Suppressor macrophage treated with lipopolysaccharide for 1 hour (primary cell): ENCODE results near the gene MAPK8.
A peak's percentile ranks its signal among the peaks of the same experiment; 100 is the strongest.
"Not testable (repeated sequence)": the region's sequence is repeated elsewhere in the genome, so short reads cannot be mapped to it uniquely, and the experiment has no call there.

Source experiments
- DNase-seq, 3 donors: peaks; one replicate each; pipeline ENCODE4 v3.0.0-alpha.2; 2020 to 2022

MAPK8 gene

GRCh38 chr10:48306265-48306869, at the start of gene MAPK8:
Gene MAPK8 (plus strand): TSS chr10:48306677. CDS start chr10:48401661, 94,984 bp downstream.
- DNase-seq, result peak; percentile 96 to 99 (median 98)

- no peak for DNase-seq
These were observed 49.0 kb upstream of the MAPK8 start for GRCh38 chr10:48257407-48257961.

GRCh38 chr10:48258105-48258504, 48.4 kb upstream of the MAPK8 start:
- no peak for DNase-seq

GRCh38 chr10:48266528-48266927, 39.9 kb upstream of the MAPK8 start:
- no peak for DNase-seq

GRCh38 chr10:48271047-48271730, 35.3 kb upstream of the MAPK8 start:
- DNase-seq, result peak in 1 of 3 donors; percentile 17

- no peak for DNase-seq
These were observed 33.8 kb upstream of the MAPK8 start for GRCh38 chr10:48272682-48273081.

- no peak for DNase-seq
These were observed 32.7 kb upstream of the MAPK8 start for GRCh38 chr10:48273741-48274140.

- no peak for DNase-seq
These were observed 31.8 kb upstream of the MAPK8 start, which contains the start of gene FRMPD2 for GRCh38 chr10:48274636-48275035. Gene FRMPD2 (minus strand): TSS chr10:48274696. CDS start chr10:48274567, 129 bp downstream.

GRCh38 chr10:48277093-48277492, 29.4 kb upstream of the MAPK8 start:
- DNase-seq, result no peak

GRCh38 chr10:48279081-48279751, 27.3 kb upstream of the MAPK8 start:
- peak; percentile 43 to 52 (median 47) for DNase-seq

GRCh38 chr10:48281697-48282096, 24.8 kb upstream of the MAPK8 start:
- DNase-seq, result not testable (repeated sequence)

- DNase-seq, result peak; percentile 17 to 28 (median 24)
These were observed 23.6 kb upstream of the MAPK8 start for GRCh38 chr10:48282829-48283228.

GRCh38 chr10:48284002-48284546, 22.4 kb upstream of the MAPK8 start:
- no peak for DNase-seq

GRCh38 chr10:48284811-48285210, 21.7 kb upstream of the MAPK8 start:
- DNase-seq, result peak in 1 of 3 donors; percentile 36

GRCh38 chr10:48285710-48286109, 20.8 kb upstream of the MAPK8 start:
- no peak for DNase-seq

- DNase-seq, result no peak
These were observed 20.1 kb upstream of the MAPK8 start for GRCh38 chr10:48286356-48286755.

GRCh38 chr10:48287417-48288391, 18.8 kb upstream of the MAPK8 start:
- no peak for DNase-seq

GRCh38 chr10:48288661-48289060, 17.8 kb upstream of the MAPK8 start:
- DNase-seq, result no peak

- peak; percentile 62 to 74 (median 73) for DNase-seq
These were observed 16.8 kb upstream of the MAPK8 start for GRCh38 chr10:48289501-48290238.

GRCh38 chr10:48290286-48290685, 16.2 kb upstream of the MAPK8 start:
- DNase-seq, result no peak

- no peak for DNase-seq
These were observed 15.3 kb upstream of the MAPK8 start for GRCh38 chr10:48291190-48291589.
